CD4-positive, CD25-positive, alpha-beta regulatory T cell (primary cell): ENCODE measurements around the gene RAP1GAP2. TPM values are rescaled to one million over a fixed set of nuclear protein-coding genes. Genes with fewer than 3 reads are reported as not detected.

Experiments
- ATAC-seq, 2 donors: fragments of 150-1000 bp; cut with Tn5 transposase; one replicate each; pipeline ENCODE4 v1.10.0; 2021; ENCODE audit warnings: low read depth in 2 of 2, moderate number of reproducible peaks in 2 of 2, moderate library complexity in 1 of 2
- DNase-seq, 3 donors: peaks; one replicate each; pipeline versions ENCODE4 v3.0.0 to v3.0.0-alpha.2; 2012 to 2022; ENCODE audit warnings: mixed read lengths in 1 of 3
- H3K27ac ChIP-seq: one replicate; pipeline ENCODE4 v1.7.0; 2013; ENCODE audit warnings: mild to moderate bottlenecking, low read length; ENCODE audit not compliant: insufficient read depth, poor library complexity, severe bottlenecking
- H3K27me3 ChIP-seq: one replicate; pipeline ENCODE4 v1.7.0; 2013; ENCODE audit warnings: low read length; ENCODE audit not compliant: control insufficient read depth, insufficient read depth
- H3K36me3 ChIP-seq: one replicate; pipeline ENCODE4 v1.7.0; 2013; ENCODE audit warnings: mild to moderate bottlenecking, low read length, moderate library complexity; ENCODE audit not compliant: control insufficient read depth, insufficient read depth
- H3K4me1 ChIP-seq: 2 replicates; pipeline ENCODE4 v1.7.0; 2013; ENCODE audit warnings: mild to moderate bottlenecking, low read length; ENCODE audit not compliant: insufficient read depth, control insufficient read depth, poor library complexity, severe bottlenecking
- H3K4me3 ChIP-seq: one replicate; pipeline ENCODE4 v1.7.0; 2013; ENCODE audit warnings: low read depth, mild to moderate bottlenecking, low read length, moderate library complexity
- H3K9me3 ChIP-seq, 2 experiments: 1 replicate in 1 of 2; 2 replicates in 1 of 2; pipeline ENCODE4 v1.7.0; 2013; ENCODE audit warnings: low read length in 2 of 2, mild to moderate bottlenecking in 1 of 2, moderate library complexity in 1 of 2; ENCODE audit not compliant: control insufficient read depth in 2 of 2
- H3K27ac Mint-ChIP-seq, 3 donors: one replicate each; pipeline ENCODE4 v1.8.0; 2020 to 2022; ENCODE audit warnings: mild to moderate bottlenecking in 3 of 3, mixed read lengths in 3 of 3, moderate library complexity in 2 of 3
- H3K27me3 Mint-ChIP-seq: one replicate; pipeline ENCODE4 v1.8.0; 2022; ENCODE audit warnings: mild to moderate bottlenecking, mixed read lengths
- H3K36me3 Mint-ChIP-seq: one replicate; pipeline ENCODE4 v1.8.0; 2020; ENCODE audit warnings: mixed read lengths
- H3K4me1 Mint-ChIP-seq, 4 donors: one replicate each; pipeline ENCODE4 v1.8.0; 2020 to 2022; ENCODE audit warnings: mixed read lengths in 4 of 4, mild to moderate bottlenecking in 1 of 4
- H3K4me3 Mint-ChIP-seq, 4 donors: one replicate each; pipeline ENCODE4 v1.8.0; 2020 to 2022; ENCODE audit warnings: mild to moderate bottlenecking in 4 of 4, mixed read lengths in 4 of 4, moderate library complexity in 3 of 4
- H3K9me3 Mint-ChIP-seq, 7 donors: one replicate each; pipeline ENCODE4 v1.8.0; 2020 to 2022; ENCODE audit warnings: mixed read lengths in 7 of 7, mild to moderate bottlenecking in 3 of 7, moderate library complexity in 2 of 7
- polyA plus RNA-seq, 4 donors: library from polyadenylated mRNA; unstranded; fragments of 300-500 nt; fragmentation: Illumina TruSeq; gene quantifications; one replicate each; pipeline ENCODE4 v1.2.3, GENCODE V29; 2021
- total RNA-seq: library from RNA; stranded (reverse); gene quantifications from one replicate; pipeline ENCODE4 v1.2.3, GENCODE V29; 2022

Gene RAP1GAP2
- total and polyA plus RNA-seq, 5 donors from 2014 or later, result 2.7 to 87.6 (median 5.1) TPM

DNA sequence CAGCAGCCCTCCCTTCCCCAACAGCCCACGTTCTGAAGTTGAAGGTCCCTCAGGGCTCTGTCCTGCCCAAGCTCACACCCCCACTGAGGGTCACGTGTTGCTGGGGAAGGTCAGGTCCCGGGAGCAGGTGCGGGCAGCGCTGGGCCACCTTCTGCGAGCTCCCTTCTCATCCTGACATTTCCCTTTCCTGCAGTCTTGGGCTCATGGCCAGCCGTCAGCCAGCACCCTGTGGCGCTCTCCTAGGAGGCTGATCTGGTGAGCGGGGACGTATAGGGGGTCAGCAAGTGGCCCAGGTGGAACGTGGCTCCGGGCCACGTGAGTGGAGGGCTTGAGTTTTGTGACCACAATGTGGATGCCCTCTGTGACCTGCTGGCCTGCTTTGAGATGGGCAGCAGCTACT, 73.4 kb downstream of the RAP1GAP2 start:
- ATAC-seq (no peak), DNase-seq (no peak)
- Mint-ChIP-seq H3K4me1 (peaks cover 0 to 21% (median 3%) of the 10 kb centered on the region in 4 donors), H3K27ac (no peak overlapping the region), H3K4me3 (no peak overlapping the region), H3K36me3 (peaks cover 12% of the 10 kb centered on the region), H3K27me3 (no peaks in the 10 kb centered on the region), H3K9me3 (peaks cover 0 to 2% (median 0%) of the 10 kb centered on the region in 7 donors)
- Histone ChIP-seq H3K4me3 (no peak overlapping the region), H3K4me1 (no peaks in the 10 kb centered on the region), H3K36me3 (peaks cover 6% of the 10 kb centered on the region), H3K27ac (no peak overlapping the region), H3K9me3 (no peaks in the 10 kb centered on the region), H3K27me3 (no peaks in the 10 kb centered on the region)

DNA sequence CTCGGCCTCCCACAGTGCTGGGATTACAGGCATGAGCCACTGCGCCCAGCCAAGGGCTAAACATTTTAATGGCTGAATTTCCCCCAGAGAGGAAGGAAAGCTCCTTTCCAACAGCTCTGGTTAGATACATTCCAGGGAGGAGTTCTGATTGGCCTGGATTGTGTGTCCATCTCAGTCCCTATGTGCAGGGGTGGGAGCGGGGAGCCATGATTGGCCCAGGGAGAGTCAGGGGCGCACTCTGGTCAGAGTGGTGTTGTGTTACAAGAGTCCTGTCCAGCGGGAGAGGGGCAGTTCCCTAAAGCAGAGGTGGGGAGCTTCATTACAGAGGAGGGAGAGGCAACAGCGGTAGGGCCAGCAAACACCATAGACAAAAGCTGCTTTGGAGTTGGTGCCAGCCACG, 75.0 kb downstream of the RAP1GAP2 start:
- no peak overlapping the region for H3K4me3 Mint-ChIP-seq
- no peaks in the 10 kb centered on the region for H3K27me3 Mint-ChIP-seq
- Histone ChIP-seq H3K4me3 (no peak overlapping the region), H3K9me3 (no peaks in the 10 kb centered on the region), H3K27me3 (no peaks in the 10 kb centered on the region), H3K36me3 (peaks cover 6% of the 10 kb centered on the region), H3K27ac (no peak overlapping the region), H3K4me1 (no peaks in the 10 kb centered on the region)
- ATAC-seq, result no peak
- H3K4me1 Mint-ChIP-seq, result peaks cover 0 to 18% (median 5%) of the 10 kb centered on the region in 4 donors
- peaks cover 15% of the 10 kb centered on the region for H3K36me3 Mint-ChIP-seq
- H3K9me3 Mint-ChIP-seq, result peaks cover 0 to 2% (median 0%) of the 10 kb centered on the region in 7 donors
- DNase-seq, result no peak
- no peak overlapping the region for H3K27ac Mint-ChIP-seq

DNA sequence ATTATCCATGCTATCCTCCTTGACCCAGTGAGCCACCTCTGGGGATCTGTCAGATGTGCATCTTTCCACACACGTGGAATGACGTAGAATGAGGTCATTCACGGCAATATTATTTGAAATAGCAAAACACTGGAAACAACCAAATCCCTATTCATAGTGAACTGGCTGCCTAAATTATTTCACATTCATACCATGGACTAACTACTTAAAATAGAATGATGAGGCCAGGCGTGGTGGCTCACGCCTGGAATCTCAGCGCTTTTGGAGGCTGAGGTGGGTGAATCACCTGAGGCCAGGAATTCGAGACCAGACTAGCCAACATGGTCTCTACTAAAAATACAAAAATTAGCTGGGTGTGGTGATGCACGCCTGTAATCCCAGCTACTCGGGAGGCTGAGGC, 75.5 kb downstream of the RAP1GAP2 start:
- H3K36me3 ChIP-seq, result peaks cover 6% of the 10 kb centered on the region
- Mint-ChIP-seq H3K36me3 (peaks cover 18% of the 10 kb centered on the region), H3K27ac (no peak overlapping the region), H3K27me3 (no peaks in the 10 kb centered on the region), H3K4me3 (no peak overlapping the region), H3K9me3 (peaks cover 0 to 2% (median 0%) of the 10 kb centered on the region in 7 donors), H3K4me1 (peaks cover 0 to 21% (median 7%) of the 10 kb centered on the region in 4 donors)
- H3K27me3 ChIP-seq, result no peaks in the 10 kb centered on the region
- no peaks in the 10 kb centered on the region for H3K9me3 ChIP-seq
- ATAC-seq (no peak), DNase-seq (no peak)
- H3K4me3 ChIP-seq, result no peak overlapping the region
- no peak overlapping the region for H3K27ac ChIP-seq
- no peaks in the 10 kb centered on the region for H3K4me1 ChIP-seq

DNA sequence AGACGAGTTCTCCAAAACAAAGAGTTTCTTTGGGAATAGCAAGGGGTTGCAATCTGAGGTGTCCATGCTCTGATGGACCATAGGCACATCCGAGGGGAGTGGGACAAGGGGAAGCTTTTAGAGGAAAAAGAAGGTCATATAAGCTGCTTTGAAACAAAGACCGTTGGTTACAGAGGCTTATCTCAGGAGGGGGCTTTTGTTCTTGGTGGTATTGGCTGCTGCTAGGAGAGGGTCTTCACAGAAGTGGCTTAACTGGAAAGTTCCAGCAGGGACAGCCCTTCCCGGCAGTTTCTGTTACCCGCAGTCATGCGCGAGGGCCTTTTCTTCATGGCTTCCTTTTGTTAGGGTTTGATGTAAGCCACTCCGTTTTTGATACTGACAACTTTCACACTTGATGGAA, 76.0 kb downstream of the RAP1GAP2 start:
- H3K4me3 ChIP-seq, result no peak overlapping the region
- Mint-ChIP-seq H3K9me3 (peaks cover 0 to 2% (median 0%) of the 10 kb centered on the region in 7 donors), H3K27me3 (no peaks in the 10 kb centered on the region), H3K27ac (peak overlapping the region in 1 of 3 donors; percentile 56), H3K36me3 (peaks cover 22% of the 10 kb centered on the region), H3K4me3 (no peak overlapping the region), H3K4me1 (peaks cover 0 to 21% (median 7%) of the 10 kb centered on the region in 4 donors)
- no peak overlapping the region for H3K27ac ChIP-seq
- no peaks in the 10 kb centered on the region for H3K4me1 ChIP-seq
- no peak for ATAC-seq
- no peak for DNase-seq
- H3K9me3 ChIP-seq, result no peaks in the 10 kb centered on the region
- H3K27me3 ChIP-seq, result no peaks in the 10 kb centered on the region
- H3K36me3 ChIP-seq, result peaks cover 5% of the 10 kb centered on the region

DNA sequence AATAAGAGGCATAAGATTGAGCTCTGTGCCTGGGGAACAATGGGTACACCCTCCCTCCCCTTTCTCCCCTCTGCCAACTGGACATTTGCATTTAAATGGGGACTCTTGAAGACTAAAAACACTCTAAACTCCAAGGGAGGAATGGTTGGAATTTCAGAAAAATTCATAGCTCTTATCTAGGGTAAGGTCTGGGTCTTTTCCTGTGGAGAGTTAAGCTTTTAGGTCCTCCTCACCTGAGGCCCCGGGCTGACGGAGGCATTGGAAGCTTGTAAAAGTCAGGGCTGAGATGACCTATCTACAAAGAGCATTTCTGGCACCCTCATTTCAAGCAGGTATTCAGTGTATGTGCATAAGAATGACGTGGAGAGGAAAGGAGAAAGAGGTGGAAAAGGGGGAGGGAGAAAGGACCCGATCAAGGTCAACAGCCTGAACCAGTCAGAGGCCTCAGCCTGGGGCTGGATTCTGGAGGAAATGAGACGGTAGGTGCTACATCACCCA, 78.0 kb downstream of the RAP1GAP2 start:
- Mint-ChIP-seq H3K9me3 (peaks cover 0 to 2% (median 0%) of the 10 kb centered on the region in 7 donors), H3K4me1 (peaks cover 0 to 32% (median 12%) of the 10 kb centered on the region in 4 donors), H3K4me3 (peak overlapping the region in 1 of 4 donors; percentile 76), H3K36me3 (peaks cover 27% of the 10 kb centered on the region), H3K27ac (no peak overlapping the region), H3K27me3 (no peaks in the 10 kb centered on the region)
- no peak for ATAC-seq
- H3K36me3 ChIP-seq, result peaks cover 2% of the 10 kb centered on the region
- H3K27me3 ChIP-seq, result no peaks in the 10 kb centered on the region
- H3K27ac ChIP-seq, result no peak overlapping the region
- no peaks in the 10 kb centered on the region for H3K4me1 ChIP-seq
- DNase-seq, result no peak
- H3K4me3 ChIP-seq, result no peak overlapping the region
- H3K9me3 ChIP-seq, result no peaks in the 10 kb centered on the region

DNA sequence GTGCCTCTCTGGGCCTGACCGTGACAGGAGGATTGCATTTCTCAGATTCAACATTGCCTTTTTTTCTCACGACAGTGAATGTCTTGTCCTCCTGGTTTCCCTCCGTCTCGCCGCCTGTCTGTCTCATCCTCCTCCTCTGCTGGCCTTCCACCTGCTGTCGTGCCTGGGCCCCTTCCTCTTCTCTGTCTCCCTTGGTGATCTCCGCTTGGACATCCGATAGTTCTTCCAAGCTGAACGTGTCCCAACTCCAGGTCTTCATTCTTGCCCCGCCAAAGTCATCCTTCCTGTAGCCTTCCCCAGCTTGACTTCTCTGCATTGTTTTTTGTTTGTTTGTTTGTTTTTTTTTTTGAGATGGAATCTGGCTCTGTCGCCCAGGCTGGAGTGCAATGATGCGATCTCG, 79.4 kb downstream of the RAP1GAP2 start:
- H3K4me3 Mint-ChIP-seq, result no peak overlapping the region
- Histone ChIP-seq H3K4me1 (no peaks in the 10 kb centered on the region), H3K27me3 (no peaks in the 10 kb centered on the region), H3K9me3 (no peaks in the 10 kb centered on the region), H3K4me3 (no peak overlapping the region), H3K36me3 (peaks cover 2% of the 10 kb centered on the region), H3K27ac (no peak overlapping the region)
- ATAC-seq, result no peak
- peaks cover 26% of the 10 kb centered on the region for H3K36me3 Mint-ChIP-seq
- H3K4me1 Mint-ChIP-seq, result peaks cover 0 to 39% (median 15%) of the 10 kb centered on the region in 4 donors
- no peaks in the 10 kb centered on the region for H3K27me3 Mint-ChIP-seq
- DNase-seq, result no peak
- peak overlapping the region in 1 of 3 donors; percentile 89 for H3K27ac Mint-ChIP-seq
- peaks cover 0 to 2% (median 0%) of the 10 kb centered on the region in 7 donors for H3K9me3 Mint-ChIP-seq

DNA sequence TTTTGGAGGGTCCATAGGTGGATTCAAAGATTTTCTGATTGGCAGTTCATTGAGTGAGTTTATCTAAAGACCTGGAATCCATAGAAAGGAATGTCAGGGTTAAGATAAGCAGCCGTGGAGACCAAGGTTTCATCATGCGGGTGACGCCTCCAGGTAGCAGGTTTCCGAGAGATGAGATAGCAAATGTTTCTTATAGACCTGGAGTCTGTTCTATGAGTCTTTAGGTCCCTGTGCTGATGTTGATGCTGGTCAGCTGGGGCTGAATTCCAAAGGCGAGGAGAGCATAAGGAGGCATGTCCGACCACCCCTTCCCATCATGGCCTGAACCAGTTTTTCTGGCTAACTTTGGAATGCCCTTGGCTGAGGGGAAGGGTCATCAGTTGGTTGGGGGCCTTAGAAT, 80.2 kb downstream of the RAP1GAP2 start:
- peaks cover 0 to 38% (median 14%) of the 10 kb centered on the region in 4 donors for H3K4me1 Mint-ChIP-seq
- Histone ChIP-seq H3K4me1 (no peaks in the 10 kb centered on the region), H3K27ac (no peak overlapping the region), H3K9me3 (no peaks in the 10 kb centered on the region), H3K36me3 (peaks cover 2% of the 10 kb centered on the region), H3K27me3 (no peaks in the 10 kb centered on the region), H3K4me3 (no peak overlapping the region)
- ATAC-seq (no peak), DNase-seq (no peak)
- no peaks in the 10 kb centered on the region for H3K9me3 Mint-ChIP-seq
- H3K4me3 Mint-ChIP-seq, result no peak overlapping the region
- H3K27me3 Mint-ChIP-seq, result no peaks in the 10 kb centered on the region
- no peak overlapping the region for H3K27ac Mint-ChIP-seq
- H3K36me3 Mint-ChIP-seq, result peaks cover 28% of the 10 kb centered on the region

DNA sequence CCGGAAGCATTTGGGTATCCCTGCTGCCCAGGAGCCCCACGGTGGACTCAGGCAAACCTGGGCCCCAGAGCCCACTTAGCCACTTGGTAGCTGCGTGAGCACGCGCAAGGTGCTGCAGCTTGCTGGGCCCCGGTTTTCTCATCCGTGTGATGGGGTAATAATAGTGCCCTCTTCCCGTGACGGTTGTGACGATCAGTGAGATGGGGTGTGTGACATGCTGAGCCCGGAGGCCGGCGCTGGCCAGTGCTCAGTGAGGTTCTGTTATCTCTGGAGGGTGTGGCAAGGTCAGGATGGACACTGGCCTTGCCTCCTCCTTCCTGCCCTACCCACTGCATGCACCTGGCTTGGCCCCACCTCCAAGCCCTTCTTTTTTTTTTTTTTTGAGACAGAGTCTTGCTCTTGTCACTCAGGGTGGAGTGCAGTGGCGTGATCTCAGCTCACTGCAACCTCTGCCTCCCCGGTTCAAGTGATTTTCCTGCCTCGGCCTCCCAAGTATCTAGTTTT, 82.6 kb downstream of the RAP1GAP2 start:
- no peak overlapping the region for H3K27ac ChIP-seq
- no peak overlapping the region for H3K4me3 Mint-ChIP-seq
- H3K4me1 ChIP-seq, result no peaks in the 10 kb centered on the region
- peaks cover 30% of the 10 kb centered on the region for H3K36me3 Mint-ChIP-seq
- no peaks in the 10 kb centered on the region for H3K27me3 Mint-ChIP-seq
- H3K9me3 ChIP-seq, result no peaks in the 10 kb centered on the region
- H3K9me3 Mint-ChIP-seq, result no peaks in the 10 kb centered on the region
- peaks cover 0 to 45% (median 18%) of the 10 kb centered on the region in 4 donors for H3K4me1 Mint-ChIP-seq
- H3K27ac Mint-ChIP-seq, result no peak overlapping the region
- H3K27me3 ChIP-seq, result no peaks in the 10 kb centered on the region
- H3K36me3 ChIP-seq, result peaks cover 2% of the 10 kb centered on the region
- no peak for DNase-seq
- H3K4me3 ChIP-seq, result no peak overlapping the region
- ATAC-seq, result no peak
